ENCODE data around the gene XPNPEP2.
A peak's percentile ranks its signal among the peaks of the same experiment; 100 is the strongest.

DNA sequence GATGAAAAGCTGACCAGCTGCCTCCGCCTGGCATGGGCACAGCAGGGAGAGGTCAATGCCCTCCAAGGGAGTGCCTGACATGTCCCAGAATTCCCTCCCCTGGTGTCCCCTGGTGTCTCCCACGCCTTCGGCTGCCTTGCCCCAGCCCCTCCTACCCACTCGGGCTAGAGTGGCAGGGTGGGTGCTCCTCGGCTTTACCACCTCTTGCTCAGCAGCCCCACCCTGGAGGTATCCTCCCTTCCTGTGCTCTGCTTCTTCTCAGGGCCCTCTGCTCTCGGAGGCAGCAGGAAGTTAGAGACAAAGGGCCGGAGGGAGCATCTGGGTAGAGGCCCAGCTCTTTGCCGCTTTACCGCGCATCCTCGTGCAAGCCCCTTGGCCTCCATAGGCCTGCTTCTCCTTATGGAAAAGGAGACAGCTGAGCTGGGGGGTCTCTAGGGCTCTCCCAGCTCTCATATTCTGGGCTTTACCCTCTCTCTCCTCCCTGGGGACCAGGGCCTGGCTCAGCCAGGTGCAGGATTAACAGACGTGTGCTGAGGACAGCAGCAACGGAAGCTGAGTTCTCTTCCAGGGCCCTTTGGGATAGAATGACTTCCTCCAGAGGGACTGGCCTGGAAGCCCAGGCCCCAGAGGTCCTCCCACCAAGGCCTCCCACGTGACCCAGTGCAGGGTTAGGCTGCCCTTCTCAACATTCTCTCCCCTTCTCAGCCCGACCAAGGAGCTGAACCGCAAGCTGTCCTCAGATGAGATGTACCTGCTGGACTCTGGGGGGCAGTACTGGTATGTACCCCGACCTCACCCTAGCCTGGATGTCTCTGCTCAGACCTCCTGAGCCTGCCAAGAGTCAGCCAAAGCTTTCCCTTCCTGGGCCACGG lies 17.2 kb downstream of the XPNPEP2 start:
- TF ChIP-seq, protein P1, sequence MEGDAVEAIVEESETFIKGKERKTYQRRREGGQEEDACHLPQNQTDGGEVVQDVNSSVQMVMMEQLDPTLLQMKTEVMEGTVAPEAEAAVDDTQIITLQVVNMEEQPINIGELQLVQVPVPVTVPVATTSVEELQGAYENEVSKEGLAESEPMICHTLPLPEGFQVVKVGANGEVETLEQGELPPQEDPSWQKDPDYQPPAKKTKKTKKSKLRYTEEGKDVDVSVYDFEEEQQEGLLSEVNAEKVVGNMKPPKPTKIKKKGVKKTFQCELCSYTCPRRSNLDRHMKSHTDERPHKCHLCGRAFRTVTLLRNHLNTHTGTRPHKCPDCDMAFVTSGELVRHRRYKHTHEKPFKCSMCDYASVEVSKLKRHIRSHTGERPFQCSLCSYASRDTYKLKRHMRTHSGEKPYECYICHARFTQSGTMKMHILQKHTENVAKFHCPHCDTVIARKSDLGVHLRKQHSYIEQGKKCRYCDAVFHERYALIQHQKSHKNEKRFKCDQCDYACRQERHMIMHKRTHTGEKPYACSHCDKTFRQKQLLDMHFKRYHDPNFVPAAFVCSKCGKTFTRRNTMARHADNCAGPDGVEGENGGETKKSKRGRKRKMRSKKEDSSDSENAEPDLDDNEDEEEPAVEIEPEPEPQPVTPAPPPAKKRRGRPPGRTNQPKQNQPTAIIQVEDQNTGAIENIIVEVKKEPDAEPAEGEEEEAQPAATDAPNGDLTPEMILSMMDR (IDR thresholded peaks at IDR 0.05): peak; percentile 11; the same call in 1 of the 2 replicates
- TF ChIP-seq POLR2AphosphoS5 (IDR thresholded peaks at IDR 0.05; ENCODE audit: low read depth, low read length) (no peak), TCF7L2 (IDR thresholded peaks at IDR 0.05; ENCODE audit: low read depth, low read length) (no peak)
- TF ChIP-seq, protein P2, sequence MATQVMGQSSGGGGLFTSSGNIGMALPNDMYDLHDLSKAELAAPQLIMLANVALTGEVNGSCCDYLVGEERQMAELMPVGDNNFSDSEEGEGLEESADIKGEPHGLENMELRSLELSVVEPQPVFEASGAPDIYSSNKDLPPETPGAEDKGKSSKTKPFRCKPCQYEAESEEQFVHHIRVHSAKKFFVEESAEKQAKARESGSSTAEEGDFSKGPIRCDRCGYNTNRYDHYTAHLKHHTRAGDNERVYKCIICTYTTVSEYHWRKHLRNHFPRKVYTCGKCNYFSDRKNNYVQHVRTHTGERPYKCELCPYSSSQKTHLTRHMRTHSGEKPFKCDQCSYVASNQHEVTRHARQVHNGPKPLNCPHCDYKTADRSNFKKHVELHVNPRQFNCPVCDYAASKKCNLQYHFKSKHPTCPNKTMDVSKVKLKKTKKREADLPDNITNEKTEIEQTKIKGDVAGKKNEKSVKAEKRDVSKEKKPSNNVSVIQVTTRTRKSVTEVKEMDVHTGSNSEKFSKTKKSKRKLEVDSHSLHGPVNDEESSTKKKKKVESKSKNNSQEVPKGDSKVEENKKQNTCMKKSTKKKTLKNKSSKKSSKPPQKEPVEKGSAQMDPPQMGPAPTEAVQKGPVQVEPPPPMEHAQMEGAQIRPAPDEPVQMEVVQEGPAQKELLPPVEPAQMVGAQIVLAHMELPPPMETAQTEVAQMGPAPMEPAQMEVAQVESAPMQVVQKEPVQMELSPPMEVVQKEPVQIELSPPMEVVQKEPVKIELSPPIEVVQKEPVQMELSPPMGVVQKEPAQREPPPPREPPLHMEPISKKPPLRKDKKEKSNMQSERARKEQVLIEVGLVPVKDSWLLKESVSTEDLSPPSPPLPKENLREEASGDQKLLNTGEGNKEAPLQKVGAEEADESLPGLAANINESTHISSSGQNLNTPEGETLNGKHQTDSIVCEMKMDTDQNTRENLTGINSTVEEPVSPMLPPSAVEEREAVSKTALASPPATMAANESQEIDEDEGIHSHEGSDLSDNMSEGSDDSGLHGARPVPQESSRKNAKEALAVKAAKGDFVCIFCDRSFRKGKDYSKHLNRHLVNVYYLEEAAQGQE (IDR thresholded peaks at IDR 0.05; ENCODE audit: insufficient read depth in 1 of 2, low read depth in 2 of 2, low read length in 1 of 2): no peak
